Activated T-helper 1 cell treated with anti-CD3 and anti-CD28 coated beads, Interleukin-2, amount 50 U/mL, for 16 hours (primary cell): ENCODE data around the gene TMEM45A.

Source experiments
- DNase-seq, 2 donors: peaks; one replicate each; pipeline ENCODE4 v3.0.0-alpha.2; 2020; ENCODE audit warnings: low read depth in 1 of 2, low spot score in 1 of 2

TMEM45A gene

DNA sequence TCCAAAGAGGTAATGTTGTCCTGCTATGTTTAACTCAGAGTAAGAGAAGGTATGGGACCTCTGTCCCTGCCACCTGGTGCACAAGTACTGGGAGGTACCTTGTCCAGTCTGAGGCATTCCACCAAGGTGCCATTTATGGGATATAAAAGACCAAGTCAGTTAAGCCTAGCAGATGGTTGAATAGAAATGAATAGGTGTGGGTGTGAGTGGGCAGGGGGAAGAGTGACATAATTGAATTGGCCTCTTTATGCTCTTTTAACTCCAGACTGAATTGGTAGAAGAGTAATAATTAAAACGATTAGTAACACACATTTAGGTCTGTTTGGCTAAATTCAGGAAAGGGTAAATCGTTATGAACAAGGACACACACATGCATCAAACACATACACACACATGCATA, 117.5 kb downstream of the TMEM45A start:
- DNase-seq, result no peak

DNA sequence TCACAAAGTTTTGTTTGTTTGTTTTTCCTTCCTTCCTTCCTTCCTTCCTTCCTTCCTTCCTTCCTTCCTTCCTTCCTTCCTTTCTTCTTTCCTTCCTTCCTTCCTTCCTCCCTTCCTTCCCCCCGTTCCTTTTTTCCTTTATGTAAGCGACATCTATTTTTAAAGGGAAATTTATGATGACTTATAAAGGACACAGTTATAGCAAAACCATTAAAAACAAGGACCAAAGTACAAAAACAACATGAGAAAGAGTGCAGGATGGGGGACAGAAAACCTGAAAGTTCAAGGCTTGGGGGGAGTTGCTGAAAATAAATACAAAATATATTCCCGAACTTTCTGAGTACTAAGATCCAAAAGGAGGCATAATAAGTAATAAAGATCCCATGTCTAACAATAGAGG, 118.8 kb downstream of the TMEM45A start:
- no peak for DNase-seq

DNA sequence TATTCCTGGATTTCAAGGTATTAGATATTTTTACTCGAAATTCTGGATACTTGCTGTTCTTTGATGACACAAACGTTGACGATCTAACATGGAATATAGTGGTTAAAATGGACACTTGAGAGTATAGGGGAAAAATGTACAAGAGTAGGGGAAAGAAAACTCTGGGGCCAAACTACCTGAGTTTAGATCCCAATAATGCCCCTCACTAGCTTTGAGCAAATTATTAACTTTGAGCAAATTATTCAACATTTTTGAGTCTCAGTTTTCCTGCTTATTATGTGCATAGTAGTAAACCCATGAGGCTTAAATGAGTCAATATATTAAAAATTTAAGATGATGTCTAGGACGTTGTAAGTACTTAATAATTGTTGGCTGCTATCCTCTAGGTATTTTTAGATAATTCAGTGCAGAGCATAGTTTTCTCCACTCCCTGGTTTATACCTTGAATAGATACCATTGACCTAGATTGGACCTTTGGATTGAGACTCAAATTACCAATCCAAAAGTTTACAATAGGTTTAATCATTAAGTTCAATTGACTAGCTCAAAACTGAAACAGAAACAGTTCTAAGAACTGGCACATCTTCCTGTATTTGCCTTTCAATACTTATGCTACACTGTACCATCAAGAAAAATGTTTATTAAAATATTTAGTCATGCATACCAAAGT, 121.4 kb downstream of the TMEM45A start:
- DNase-seq, result no peak

DNA sequence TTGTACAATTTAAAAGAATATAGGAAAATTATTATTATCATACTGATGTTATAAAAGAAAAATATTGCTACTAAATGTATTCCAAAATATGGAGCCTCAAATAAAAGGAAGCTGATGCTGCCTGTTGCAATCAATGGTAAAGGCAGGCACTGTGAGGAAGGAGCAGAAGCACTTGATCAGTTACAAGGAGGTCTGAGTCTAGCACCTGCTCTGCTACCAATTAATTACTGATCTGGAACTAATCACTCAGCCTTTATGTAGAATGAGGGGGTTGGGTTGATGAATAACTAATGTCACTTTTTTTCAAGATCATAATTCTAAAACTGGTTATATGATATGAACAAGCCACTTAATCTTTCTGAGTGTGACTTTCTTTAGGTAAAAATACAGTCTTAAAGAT, 122.5 kb downstream of the TMEM45A start:
- no peak for DNase-seq

DNA sequence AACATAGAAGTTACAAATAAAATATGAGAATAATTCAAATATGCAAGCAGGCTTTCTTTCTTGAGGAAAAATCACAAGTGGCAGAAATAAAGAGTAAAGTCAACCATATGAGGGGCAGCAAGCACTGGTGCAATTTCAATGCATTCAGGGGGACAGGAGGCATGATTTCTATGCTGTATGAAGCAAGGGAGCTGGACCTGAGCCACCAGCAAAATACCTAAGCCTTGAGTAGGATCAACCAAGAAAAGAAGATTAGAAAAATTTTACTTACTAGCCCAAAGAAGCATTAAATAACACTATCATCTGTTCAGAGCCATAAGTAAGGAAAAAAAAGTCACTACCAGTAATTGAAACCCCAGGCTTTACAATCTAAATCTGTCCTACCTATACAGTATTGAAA, 123.3 kb downstream of the TMEM45A start:
- no peak for DNase-seq

DNA sequence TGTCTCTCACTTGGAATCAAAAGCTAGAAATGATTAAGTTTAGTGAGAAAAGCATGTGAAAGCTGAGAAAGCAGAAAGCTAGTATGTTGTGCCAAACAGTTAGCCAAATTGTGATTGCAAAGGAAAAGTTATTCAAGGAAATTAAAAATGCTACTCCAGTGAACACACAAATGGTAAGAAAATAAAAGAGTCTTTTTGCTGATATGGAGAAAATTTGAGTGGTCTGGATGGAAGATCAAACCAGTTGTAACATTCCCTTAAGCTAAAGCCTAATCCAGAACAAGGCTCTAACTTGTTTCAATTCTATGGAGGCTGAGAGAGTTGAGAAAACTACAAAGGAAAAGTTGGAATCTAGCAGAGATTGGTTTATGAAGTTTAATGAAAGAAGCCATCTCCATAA, 128.8 kb downstream of the TMEM45A start:
- DNase-seq, result no peak
